Measurements from ENCODE around the gene RBM5. TPM values are rescaled to one million over a fixed set of nuclear protein-coding genes. Genes with fewer than 3 reads are reported as not detected.
"Not testable (repeated sequence)": the region's sequence is repeated elsewhere in the genome, so short reads cannot be mapped to it uniquely, and the experiment has no call there.

The RBM5 gene
- total RNA-seq = 100 to 1,000 TPM; 159 to 182 TPM

DNA sequence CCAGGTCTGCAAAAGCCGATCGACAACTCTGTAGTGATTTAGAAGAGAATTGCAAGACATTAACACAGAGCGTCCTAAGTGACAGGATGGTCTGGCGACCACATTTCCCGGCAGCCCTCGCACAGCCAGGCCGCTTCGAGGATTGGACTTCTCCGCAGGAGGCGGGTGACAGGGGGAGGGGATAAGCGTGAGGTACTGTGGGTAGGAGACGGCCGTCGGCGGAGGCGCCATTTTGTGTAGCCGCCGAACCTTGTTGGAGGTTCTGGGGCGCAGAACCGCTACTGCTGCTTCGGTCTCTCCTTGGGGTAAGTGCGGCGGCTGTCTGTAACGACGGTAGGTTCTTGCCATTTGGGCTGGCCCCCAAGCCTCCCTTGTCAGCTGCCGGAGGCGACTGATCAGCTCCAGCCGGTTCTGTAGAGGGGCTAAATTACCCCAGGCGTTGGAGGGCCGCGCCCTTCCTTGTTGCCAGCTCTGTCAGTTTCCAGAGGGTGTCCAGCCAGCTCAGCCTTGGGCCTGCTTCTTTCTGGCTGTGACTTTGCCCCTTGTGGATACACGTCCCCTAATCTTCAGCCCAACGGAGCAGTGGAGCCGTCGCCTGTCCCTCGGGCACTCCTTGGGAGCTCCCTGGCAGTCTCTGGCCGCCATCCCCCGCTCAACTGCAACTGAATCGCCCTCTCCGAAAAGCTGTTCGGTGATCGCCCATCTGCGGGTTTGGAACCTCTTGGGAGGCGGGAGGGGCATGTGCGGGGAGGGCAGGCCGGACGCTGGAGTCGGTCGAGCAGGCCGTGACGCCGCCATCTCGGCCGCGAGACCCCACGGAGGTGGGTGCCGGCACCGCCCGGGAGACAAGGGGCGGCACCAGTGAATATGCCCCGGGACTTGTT lies at the start of gene RBM5:
Gene RBM5 (plus strand): TSS at position 195 of the 884 bp plus-strand sequence. CDS start 1,516 bp downstream, outside the sequence.
- Mint-ChIP-seq H3K9me3 (no peaks in the 10 kb centered on the region), H3K36me3 (peaks cover 33 to 39% of the 10 kb centered on the region in 2 donors), H3K27ac (peak within 1 kb of the TSS; percentile 98 to 100)
- DNase-seq (ENCODE audit: low spot score in 2 of 2) (peak; percentile 90 to 91), ATAC-seq (peak; percentile 100)

DNA sequence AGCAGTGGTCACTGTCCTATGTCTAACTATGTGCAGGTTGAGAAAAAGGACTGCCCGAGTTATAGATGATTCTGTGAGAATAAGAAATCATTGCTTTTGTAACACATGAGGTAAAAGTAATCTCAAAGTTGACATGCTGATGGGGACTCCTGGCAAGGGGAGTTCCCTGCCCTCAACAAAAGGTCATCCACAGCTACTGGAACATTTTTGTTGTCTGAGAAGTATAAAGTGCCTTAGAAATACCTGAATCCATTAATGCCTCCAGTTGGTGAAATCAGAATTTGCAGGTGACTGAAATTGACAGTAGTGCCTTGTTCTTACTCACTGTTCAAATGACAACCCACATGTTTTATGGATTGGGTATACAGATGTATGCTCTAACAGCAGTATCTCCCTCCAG lies 43.7 kb upstream of the RBM5 start:
- H3K36me3 Mint-ChIP-seq = no peaks in the 10 kb centered on the region
- ATAC-seq (peak in 1 of 2 donors; percentile 81), DNase-seq (ENCODE audit: low spot score in 2 of 2) (no peak)
- no peaks in the 10 kb centered on the region for H3K9me3 Mint-ChIP-seq
- H3K27ac Mint-ChIP-seq = peak overlapping the region; percentile 22 to 69

GRCh38 chr3:50047426-50047825 lies 41.3 kb upstream of the RBM5 start:
- DNase-seq (ENCODE audit: low spot score in 2 of 2) (no peak), ATAC-seq (no peak)
- Mint-ChIP-seq H3K9me3 (no peaks in the 10 kb centered on the region), H3K36me3 (no peaks in the 10 kb centered on the region), H3K27ac (peak overlapping the region in 1 of 2 donors; percentile 7)

DNA sequence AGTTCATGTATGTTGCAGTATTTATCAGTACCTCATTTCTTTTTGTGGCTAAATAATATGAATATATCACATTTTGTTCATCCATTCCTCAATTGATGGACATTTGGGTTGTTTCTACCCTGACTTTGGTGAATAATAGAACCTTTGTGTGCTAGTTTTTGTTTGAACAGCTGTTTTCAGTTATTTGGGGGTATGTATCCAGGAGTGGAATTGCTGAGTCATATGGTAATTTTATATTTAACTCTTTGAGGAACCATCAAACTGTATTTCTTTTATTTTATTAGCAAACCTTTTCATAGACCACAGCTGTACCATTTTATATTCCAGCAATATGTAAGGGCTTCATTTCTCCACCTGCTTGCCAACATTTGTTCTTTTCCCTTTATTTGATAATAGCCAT lies 38.4 kb upstream of the RBM5 start:
- Mint-ChIP-seq H3K9me3 (no peaks in the 10 kb centered on the region), H3K27ac (peak overlapping the region in 1 of 2 donors; percentile 60), H3K36me3 (no peaks in the 10 kb centered on the region)
- DNase-seq (ENCODE audit: low spot score in 2 of 2) = no peak
- no peak for ATAC-seq

GRCh38 chr3:50057756-50058155 lies 31.0 kb upstream of the RBM5 start:
- ATAC-seq = no peak
- Mint-ChIP-seq H3K36me3 (peaks cover 10 to 20% of the 10 kb centered on the region in 2 donors), H3K27ac (no peak overlapping the region)

GRCh38 chr3:50068134-50068533 lies 20.6 kb upstream of the RBM5 start:
- H3K27ac Mint-ChIP-seq = peak overlapping the region in 1 of 2 donors; percentile 3
- DNase-seq (ENCODE audit: low spot score in 2 of 2) (no peak), ATAC-seq (no peak)
- no peaks in the 10 kb centered on the region for H3K9me3 Mint-ChIP-seq
- peaks cover 4 to 25% of the 10 kb centered on the region in 2 donors for H3K36me3 Mint-ChIP-seq

More at GRCh38 chr3:50057756-50058155, 31.0 kb upstream of the RBM5 start:
- no peaks in the 10 kb centered on the region for H3K9me3 Mint-ChIP-seq
- DNase-seq (ENCODE audit: low spot score in 2 of 2) = no peak

DNA sequence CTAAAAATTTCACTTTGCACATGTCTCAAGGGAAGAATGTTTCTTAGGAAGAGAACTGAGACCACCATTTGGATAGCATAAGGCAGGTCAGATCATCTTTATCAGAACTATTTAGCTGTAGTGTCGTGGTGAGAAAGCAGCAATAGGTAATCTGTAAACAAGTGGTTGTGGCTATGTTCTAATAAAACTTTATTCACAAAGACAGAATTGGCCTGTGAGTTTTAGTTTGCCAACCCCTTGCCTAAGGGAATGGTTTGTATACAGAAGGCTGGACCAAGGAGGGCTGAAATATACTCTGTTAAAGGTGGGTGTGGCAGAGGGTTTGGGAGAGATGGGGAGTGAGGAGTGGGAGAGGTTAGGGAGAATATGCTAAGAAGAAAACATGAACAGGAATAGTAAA lies 10.6 kb upstream of the RBM5 start:
- DNase-seq (ENCODE audit: low spot score in 2 of 2) (no peak), ATAC-seq (no peak)
- Mint-ChIP-seq H3K36me3 (peaks cover 14 to 19% of the 10 kb centered on the region in 2 donors), H3K9me3 (no peaks in the 10 kb centered on the region), H3K27ac (peak overlapping the region; percentile 74 to 85)

- H3K9me3 Mint-ChIP-seq = no peaks in the 10 kb centered on the region
- H3K36me3 Mint-ChIP-seq = peaks cover 14 to 16% of the 10 kb centered on the region in 2 donors
- ATAC-seq (no peak), DNase-seq (ENCODE audit: low spot score in 2 of 2) (no peak)
- H3K27ac Mint-ChIP-seq = no peak overlapping the region
Measured at GRCh38 chr3:50078622-50079021, 10.1 kb upstream of the RBM5 start.

DNA sequence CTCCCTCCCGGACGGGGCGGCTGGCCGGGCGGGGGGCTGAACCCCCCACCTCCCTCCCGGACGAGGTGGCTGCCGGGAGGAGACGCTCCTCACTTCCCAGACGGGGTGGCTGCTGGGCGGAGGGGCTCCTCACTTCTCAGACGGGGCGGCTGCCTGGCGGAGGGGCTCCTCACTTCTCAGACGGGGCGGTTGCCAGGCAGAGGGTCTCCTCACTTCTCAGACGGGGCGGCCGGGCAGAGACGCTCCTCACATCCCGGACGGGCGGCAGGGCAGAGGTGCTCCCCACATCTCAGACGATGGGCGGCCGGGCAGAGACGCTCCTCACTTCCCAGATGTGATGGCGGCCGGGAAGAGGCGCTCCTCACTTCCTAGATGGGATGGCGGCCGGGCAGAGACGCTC lies 3.8 kb upstream of the RBM5 start:
- peaks cover 13 to 16% of the 10 kb centered on the region in 2 donors for H3K36me3 Mint-ChIP-seq
- H3K9me3 Mint-ChIP-seq; DNase-seq (ENCODE audit: low spot score in 2 of 2); H3K27ac Mint-ChIP-seq; ATAC-seq: not testable (repeated sequence)

DNA sequence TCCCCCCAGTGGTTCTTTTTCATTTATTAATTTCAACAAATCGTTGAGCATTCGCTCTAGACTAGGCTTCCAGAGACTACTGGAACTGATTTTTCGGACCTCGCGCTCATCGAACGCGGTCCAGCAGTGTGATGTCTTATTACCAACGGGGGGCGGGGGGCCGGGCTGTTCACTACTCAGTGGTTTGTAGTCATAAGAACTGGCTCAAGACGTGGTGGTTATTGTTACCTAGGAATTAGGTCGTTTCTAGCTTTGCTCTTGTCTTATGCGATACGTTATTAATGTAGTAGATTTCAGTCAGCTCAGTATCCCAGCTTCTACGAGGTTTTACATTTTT lies 858 bp downstream of the RBM5 start:
- peak in 1 of 2 donors; percentile 8 for ATAC-seq

DNA sequence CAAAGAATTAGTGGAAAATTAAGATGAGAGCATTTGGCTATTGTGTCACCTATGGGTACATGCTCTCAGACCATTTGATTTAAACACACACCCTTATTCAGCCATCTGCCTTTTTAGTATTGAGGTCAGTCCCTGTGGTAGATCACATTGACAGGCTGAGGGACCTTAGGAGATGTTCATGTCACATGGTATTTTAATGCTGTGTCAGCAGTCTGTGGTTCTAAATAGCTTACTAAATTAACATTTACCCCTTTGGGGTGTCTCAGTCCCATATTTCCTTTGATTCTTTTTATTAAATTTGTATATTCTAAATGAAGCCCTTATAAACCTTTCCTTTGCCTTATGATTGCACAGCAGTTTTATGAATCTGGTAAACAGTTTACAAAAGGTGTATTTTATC lies 2.3 kb downstream of the RBM5 start:
- ATAC-seq (no peak), DNase-seq (ENCODE audit: low spot score in 2 of 2) (no peak)
- Mint-ChIP-seq H3K27ac (peak overlapping the region; percentile 98 to 100), H3K36me3 (peaks cover 41 to 44% of the 10 kb centered on the region in 2 donors), H3K9me3 (no peaks in the 10 kb centered on the region)

More for the DNA sequence above, 858 bp downstream of the RBM5 start:
- Mint-ChIP-seq H3K36me3 (peaks cover 33 to 41% of the 10 kb centered on the region in 2 donors), H3K27ac (peak overlapping the region; percentile 98 to 100), H3K9me3 (no peaks in the 10 kb centered on the region)
- no peak for DNase-seq (ENCODE audit: low spot score in 2 of 2)

- DNase-seq (ENCODE audit: low spot score in 2 of 2) (no peak), ATAC-seq (no peak)
- H3K9me3 Mint-ChIP-seq = no peaks in the 10 kb centered on the region
- peak overlapping the region; percentile 21 to 90 for H3K27ac Mint-ChIP-seq
- peaks cover 22 to 44% of the 10 kb centered on the region in 2 donors for H3K36me3 Mint-ChIP-seq
Measured at GRCh38 chr3:50095352-50095998, 6.8 kb downstream of the RBM5 start.

GRCh38 chr3:50100386-50100785 lies 11.7 kb downstream of the RBM5 start:
- DNase-seq (ENCODE audit: low spot score in 2 of 2) = no peak
- H3K27ac Mint-ChIP-seq = peak overlapping the region in 1 of 2 donors; percentile 44
- H3K9me3 Mint-ChIP-seq = no peaks in the 10 kb centered on the region
- H3K36me3 Mint-ChIP-seq = peaks cover 18 to 50% of the 10 kb centered on the region in 2 donors
- no peak for ATAC-seq

DNA sequence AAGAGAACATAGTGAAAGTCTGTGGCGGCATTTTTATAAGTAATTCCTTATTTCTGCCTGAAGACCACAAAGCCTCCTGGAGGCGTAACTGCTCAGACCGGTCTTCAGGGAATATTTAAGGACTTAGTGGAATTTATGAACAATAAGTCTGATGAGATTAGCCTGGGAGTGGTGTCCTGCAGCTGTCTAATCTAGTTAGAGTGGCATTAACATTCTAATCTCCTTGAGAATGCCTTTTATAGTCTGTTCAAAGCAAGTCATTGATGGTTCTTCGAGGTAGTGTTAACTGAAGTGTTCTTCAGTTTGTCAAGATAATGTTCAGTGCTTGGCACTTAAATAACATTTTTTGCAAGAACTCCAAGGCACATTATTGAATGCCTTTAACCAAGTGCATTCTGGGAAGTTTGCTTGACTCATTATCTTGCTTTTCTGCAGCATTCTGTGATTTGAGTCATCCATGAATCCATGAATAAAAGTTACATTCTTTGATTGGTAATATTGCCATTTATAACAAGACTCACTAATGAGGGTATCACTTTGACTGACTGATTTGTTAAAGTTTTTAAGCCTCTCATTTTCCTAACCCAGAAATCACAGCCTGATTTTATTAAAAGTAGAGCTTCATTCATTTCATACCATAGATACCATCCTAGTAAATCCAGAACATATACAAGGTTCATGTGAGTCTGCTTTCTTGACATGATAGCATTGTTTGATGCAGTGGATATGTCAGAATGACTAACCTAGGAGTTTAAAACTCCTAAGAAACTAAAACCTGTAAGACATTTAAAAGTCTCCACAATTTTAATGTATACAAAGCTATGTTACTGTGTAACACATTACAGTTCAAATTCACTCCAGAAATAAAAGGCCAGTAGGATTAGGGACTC lies 12.5 kb downstream of the RBM5 start:
- H3K27ac Mint-ChIP-seq = peak overlapping the region in 1 of 2 donors; percentile 36
- H3K9me3 Mint-ChIP-seq = no peaks in the 10 kb centered on the region

DNA sequence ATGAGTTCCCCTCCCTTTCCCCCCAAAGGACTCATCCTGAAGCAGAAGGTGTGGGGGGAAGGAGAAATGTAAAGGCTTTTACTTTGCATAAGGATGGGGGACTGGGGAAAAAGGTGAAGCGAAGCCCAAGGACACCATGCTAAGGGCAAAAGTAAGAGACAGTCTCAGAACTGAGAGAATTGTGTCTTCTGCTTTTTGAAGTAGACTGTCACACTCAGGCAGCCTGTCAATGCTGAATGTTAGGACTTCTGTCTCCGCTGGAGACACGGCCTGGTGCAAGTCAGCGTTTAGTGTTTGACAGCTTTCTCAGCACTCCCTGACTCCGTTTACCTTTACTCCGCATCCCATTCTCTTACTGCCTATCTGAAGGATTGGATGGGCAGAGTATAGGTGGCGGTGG lies 13.8 kb downstream of the RBM5 start:
- ATAC-seq (no peak), DNase-seq (ENCODE audit: low spot score in 2 of 2) (no peak)
- Mint-ChIP-seq H3K27ac (peak overlapping the region in 1 of 2 donors; percentile 36), H3K9me3 (no peaks in the 10 kb centered on the region), H3K36me3 (peaks cover 17 to 59% of the 10 kb centered on the region in 2 donors)

More for the DNA sequence above, 12.5 kb downstream of the RBM5 start:
- ATAC-seq = peak in 1 of 2 donors; percentile 69
- DNase-seq (ENCODE audit: low spot score in 2 of 2) = no peak
- peaks cover 12 to 53% of the 10 kb centered on the region in 2 donors for H3K36me3 Mint-ChIP-seq

DNA sequence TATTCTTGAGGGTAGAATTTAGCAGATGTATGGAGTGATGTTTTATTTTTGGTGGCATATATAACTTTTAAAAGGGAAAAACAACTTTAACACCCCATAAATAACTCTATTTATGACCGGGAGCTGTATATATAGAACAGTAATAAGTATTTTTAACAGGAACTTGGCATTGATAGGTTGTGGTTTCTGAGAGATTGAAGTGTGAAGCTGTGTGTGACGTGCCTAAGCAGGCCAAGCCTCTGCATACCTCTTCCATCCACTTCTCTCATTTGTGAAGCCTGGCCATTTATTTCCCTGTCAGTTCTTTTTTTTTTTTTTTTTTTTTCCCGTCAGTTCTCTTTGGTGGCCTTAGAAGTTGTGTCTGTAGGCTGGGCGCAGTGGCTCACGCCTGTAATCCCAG lies 23.0 kb downstream of the RBM5 start:
- ATAC-seq = no peak
- Mint-ChIP-seq H3K36me3 (peaks cover 23 to 35% of the 10 kb centered on the region in 2 donors), H3K9me3 (no peaks in the 10 kb centered on the region), H3K27ac (no peak overlapping the region)
- DNase-seq (ENCODE audit: low spot score in 2 of 2) = no peak
